Motor neuron (in vitro differentiated cells): ENCODE measurements around the gene LEAP2. TPM values are rescaled to one million over a fixed set of nuclear protein-coding genes. Genes with fewer than 3 reads are reported as not detected.
A peak's percentile ranks its signal among the peaks of the same experiment; 100 is the strongest.
"Not testable (repeated sequence)": the region's sequence is repeated elsewhere in the genome, so short reads cannot be mapped to it uniquely, and the experiment has no call there.

Source experiments
- ATAC-seq, 8 experiments: fragments of 200-7000 bp; cut with Tn5 transposase; replicated peaks in 6 of 8; 2 replicates each; pipeline ENCODE4 v1.8.0; 2021; ENCODE audit warnings: mild to moderate bottlenecking in 8 of 8, moderate library complexity in 8 of 8
- H3K27ac ChIP-seq, 2 donors: fragments of 250-450 bp; sonication (Bioruptor Pico); 2 replicates each; pipeline ENCODE4 v1.9.0; 2021; ENCODE audit warnings: antibody characterized with exemption in 2 of 2, mild to moderate bottlenecking in 2 of 2, moderate library complexity in 1 of 2
- H3K4me1 ChIP-seq, 2 donors: fragments of 250-450 bp; sonication (Bioruptor Pico); replicated peaks in 1 of 2; 2 replicates each; pipeline ENCODE4 v1.6.1; 2021; ENCODE audit warnings: antibody characterized with exemption in 2 of 2, mild to moderate bottlenecking in 2 of 2, moderate library complexity in 1 of 2
- H3K4me3 ChIP-seq, 5 donors: fragments of 250-450 bp; sonication (Bioruptor Pico); 2 replicates each; pipeline ENCODE4 v1.9.0; 2021; ENCODE audit warnings: antibody characterized with exemption in 5 of 5, mild to moderate bottlenecking in 5 of 5, moderate library complexity in 4 of 5
- WGBS, 10 experiments: fragments of 450-650 bp; shearing (Covaris generic); methylation state at CpG; one replicate each; pipeline ENCODE4 v1.0.0; 2022; 5-methylcytosine and 5-hydroxymethylcytosine counted together
- in situ Hi-C, 9 experiments: fragments of 400-800 bp; cut with MboI; loops; one replicate each; pipeline ENCODE4 v1.15.0; 2021; ENCODE audit warnings: low sequenced_read_pairs in 9 of 9, low pct_unique_long_range_greater_than_20kb in 2 of 9; ENCODE audit not compliant: unreplicated experiment in 9 of 9
- total RNA-seq, 8 experiments: library from RNA; unstranded; fragments of 300-600 nt; gene quantifications; 2 replicates each; pipeline versions ENCODE4 v1.2.3 to v1.2.4, GENCODE V29; 2022

Gene LEAP2
- total RNA-seq, 8 experiments from 2014 or later: 1.7 to 10.7 (median 3.6) TPM

DNA sequence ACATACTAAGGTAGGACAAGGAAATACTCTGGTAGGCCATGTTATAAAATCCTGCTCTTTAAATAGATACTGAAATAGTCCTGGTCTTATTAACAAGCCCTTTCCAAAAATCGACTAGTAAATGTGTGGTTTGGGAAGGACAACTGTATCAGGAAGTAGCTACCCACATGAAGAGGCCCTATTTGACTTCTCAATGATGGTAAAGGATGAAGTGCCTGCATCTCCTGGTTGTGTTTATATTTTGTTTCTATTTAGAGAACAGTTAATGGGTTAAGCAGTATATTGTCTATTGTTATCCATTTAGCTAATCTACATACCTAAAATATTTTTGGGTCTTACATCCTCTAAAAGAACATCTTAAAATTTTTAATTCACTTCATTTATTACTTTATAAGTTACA, 19.7 kb upstream of the LEAP2 start:
- Histone ChIP-seq H3K4me1 (peaks cover 0 to 7% of the 10 kb centered on the region in 2 donors), H3K27ac (no peak overlapping the region), H3K4me3 (no peak overlapping the region)
- no peak for ATAC-seq
- 0 to 60% (median 30%) methylated on average over 1 of the region's 1 CpG; no CpG with 5 or more reads in 3 of the 10 experiments for WGBS, 10 experiments
- in situ Hi-C loops: no loop called here

GRCh38 chr5:132854301-132854700, 19.2 kb upstream of the LEAP2 start:
- ATAC-seq: no peak
- Histone ChIP-seq H3K27ac (no peak overlapping the region), H3K4me3 (no peak overlapping the region), H3K4me1 (peaks cover 0 to 3% of the 10 kb centered on the region in 2 donors)
- in situ Hi-C loops: no loop called here
- WGBS, 10 experiments: 0 to 45% (median 32%) methylated on average over 1 to 3 of the region's 3 CpGs

GRCh38 chr5:132854992-132855391, 18.5 kb upstream of the LEAP2 start:
- ATAC-seq, H3K27ac ChIP-seq, H3K4me3 ChIP-seq, H3K4me1 ChIP-seq, in situ Hi-C loops: not testable (repeated sequence)
- 88 to 96% (median 93%) methylated on average over 2 to 5 of the region's 5 CpGs; no CpG with 5 or more reads in 4 of the 10 experiments for WGBS, 10 experiments

DNA sequence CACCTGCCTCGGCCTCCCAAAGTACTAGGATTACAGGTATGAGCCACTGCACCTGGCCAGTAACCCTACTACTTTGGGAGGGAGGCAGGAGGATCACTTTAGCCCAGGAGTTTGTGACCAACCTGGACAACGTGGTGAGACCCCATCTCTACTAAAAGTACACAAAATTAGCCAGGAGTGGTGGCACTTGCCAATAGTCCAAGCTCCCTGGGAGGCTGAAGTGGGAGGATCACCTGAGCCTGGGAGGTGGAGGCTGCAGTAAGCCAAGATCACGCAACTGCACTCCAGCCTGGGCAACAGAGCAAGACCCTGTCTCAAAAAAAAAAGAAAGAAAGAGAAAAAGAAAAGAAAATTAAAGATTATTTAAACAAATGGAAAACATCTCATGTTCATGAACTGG, 17.5 kb upstream of the LEAP2 start:
- ATAC-seq: no peak
- WGBS, 10 experiments: 33 to 100% (median 80%) methylated on average over 1 to 3 of the region's 3 CpGs
- in situ Hi-C loops: no loop called here

GRCh38 chr5:132859889-132860437, 13.5 kb upstream of the LEAP2 start:
- WGBS, 10 experiments: 42 to 100% (median 70%) methylated on average over 1 to 2 of the region's 2 CpGs
- in situ Hi-C loops: no loop called here
- Histone ChIP-seq H3K4me1 (no peaks in the 10 kb centered on the region), H3K4me3 (no peak overlapping the region), H3K27ac (no peak overlapping the region)
- peak in 2 of 8 experiments; percentile 57 to 71 for ATAC-seq

More for the DNA sequence above, 17.5 kb upstream of the LEAP2 start:
- Histone ChIP-seq H3K4me3 (no peak overlapping the region), H3K27ac (no peak overlapping the region), H3K4me1 (no peaks in the 10 kb centered on the region)

GRCh38 chr5:132860742-132861141, 12.7 kb upstream of the LEAP2 start:
- peaks cover 4 to 5% of the 10 kb centered on the region in 2 donors for H3K4me1 ChIP-seq
- H3K4me3 ChIP-seq: no peak overlapping the region
- no peak overlapping the region for H3K27ac ChIP-seq
- ATAC-seq: no peak
- 22 to 55% (median 48%) methylated on average over 3 to 5 of the region's 5 CpGs for WGBS, 10 experiments
- in situ Hi-C loops: no loop called here

DNA sequence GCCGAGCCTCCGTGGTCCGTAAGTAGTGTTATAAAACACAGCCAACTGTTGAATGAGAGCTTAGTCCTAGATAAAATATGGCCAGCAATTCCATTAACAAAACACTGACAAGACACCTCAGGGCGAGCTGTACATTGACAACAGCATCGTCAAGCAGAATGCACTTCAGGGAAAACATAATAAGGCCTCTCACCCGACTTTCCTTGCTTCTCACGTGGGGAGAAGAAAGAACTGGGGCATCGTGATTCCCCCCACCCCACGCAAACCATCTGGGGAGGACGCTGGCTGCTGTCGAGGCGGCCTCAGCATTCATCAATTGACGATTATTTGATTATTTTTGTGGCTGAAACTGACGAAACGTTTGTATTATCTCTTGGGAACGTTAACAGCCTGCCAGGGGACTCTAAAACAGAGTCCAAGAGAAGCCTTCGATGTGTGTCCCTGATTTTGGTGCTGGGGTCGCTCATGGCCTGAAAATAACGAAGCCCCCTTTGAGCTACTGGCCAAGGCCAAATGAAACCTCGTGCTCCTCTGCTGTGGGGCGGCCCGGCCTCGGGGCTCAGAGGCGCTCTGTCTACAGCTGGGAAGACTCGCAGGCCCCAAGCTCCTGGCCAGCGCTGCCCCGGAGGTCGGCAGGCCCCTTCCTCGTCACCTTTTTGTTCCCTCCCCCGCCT, 7.7 kb upstream of the LEAP2 start:
- in situ Hi-C loops: no loop called here
- peaks cover 7 to 11% of the 10 kb centered on the region in 2 donors for H3K4me1 ChIP-seq
- H3K27ac ChIP-seq: peak overlapping the region; percentile 96
- peak overlapping the region; percentile 85 to 91 (median 87) for H3K4me3 ChIP-seq
- peak in 2 of 8 experiments; percentile 30 to 38 for ATAC-seq
- 34 to 92% (median 69%) methylated on average over 3 to 24 of the region's 30 CpGs; no CpG with 5 or more reads in 1 of the 10 experiments for WGBS, 10 experiments

DNA sequence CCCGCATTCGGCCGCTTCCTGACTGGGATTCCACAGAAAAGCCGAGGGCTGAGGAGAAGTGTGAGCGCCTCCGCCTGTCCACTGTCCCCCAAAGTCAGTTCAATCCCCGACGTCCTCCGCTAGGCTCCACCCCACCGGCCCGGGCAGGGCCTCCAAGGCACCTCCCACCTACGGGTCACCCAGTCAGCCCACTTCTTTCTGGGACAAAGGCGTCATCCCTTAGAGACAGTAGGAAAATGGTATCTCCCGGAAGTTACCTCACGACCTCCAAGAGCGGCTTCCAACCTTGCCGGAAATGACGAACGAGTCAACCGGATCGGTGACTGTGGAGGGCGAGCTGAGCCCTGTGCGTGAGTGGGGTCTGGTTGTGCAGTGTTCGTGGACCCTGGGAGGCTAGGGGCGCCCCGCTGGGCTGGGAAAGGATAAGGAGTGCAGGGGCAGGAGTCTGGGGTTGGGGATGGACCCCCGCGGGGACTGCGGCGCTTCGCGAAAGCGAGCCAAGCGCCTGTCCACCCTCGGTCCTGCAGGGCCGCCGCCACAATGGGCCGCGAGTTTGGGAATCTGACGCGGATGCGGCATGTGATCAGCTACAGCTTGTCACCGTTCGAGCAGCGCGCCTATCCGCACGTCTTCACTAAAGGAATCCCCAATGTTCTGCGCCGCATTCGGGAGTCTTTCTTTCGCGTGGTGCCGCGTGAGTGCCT, 7.0 kb upstream of the LEAP2 start, which contains the start of the genes GDF9 and UQCRQ:
GDF9 (minus strand) TSS at position 128 of the 704 bp plus-strand sequence. CDS start 1,936 bp downstream, outside the sequence.
UQCRQ (plus strand) TSS at position 301 of the 704 bp plus-strand sequence; CDS start at position 541, 240 bp downstream.
- Histone ChIP-seq H3K27ac (peak within 1 kb of the TSS; percentile 96), H3K4me3 (peak within 1 kb of the TSS; percentile 85 to 91 (median 87)), H3K4me1 (peaks cover 7 to 11% of the 10 kb centered on the region in 2 donors)
- in situ Hi-C loops: no loop called here
- ATAC-seq: peak; percentile 91 to 97 (median 96)
- 0 to 1% (median 0%) methylated on average over 1 to 15 of the region's 55 CpGs; no CpG with 5 or more reads in 6 of the 10 experiments for WGBS, 10 experiments

- peak overlapping the region; percentile 85 to 91 (median 87) for H3K4me3 ChIP-seq
- H3K4me1 ChIP-seq: peaks cover 7 to 11% of the 10 kb centered on the region in 2 donors
- ATAC-seq: peak in 1 of 8 experiments; percentile 47
- H3K27ac ChIP-seq: peak overlapping the region; percentile 96
- WGBS, 10 experiments: 0 to 6% (median 0%) methylated on average over 1 to 5 of the region's 13 CpGs; no CpG with 5 or more reads in 4 of the 10 experiments
- in situ Hi-C loops: no loop called here
Measured at GRCh38 chr5:132867046-132867451, 6.4 kb upstream of the LEAP2 start.

- no peak for ATAC-seq
- WGBS, 10 experiments: 80 to 100% (median 92%) methylated on average over 1 to 4 of the region's 4 CpGs; no CpG with 5 or more reads in 2 of the 10 experiments
- in situ Hi-C loops: no loop called here
- Histone ChIP-seq H3K4me1 (peaks cover 7 to 11% of the 10 kb centered on the region in 2 donors), H3K27ac (no peak overlapping the region), H3K4me3 (no peak overlapping the region)
Measured at GRCh38 chr5:132868754-132869153, 4.7 kb upstream of the LEAP2 start.

GRCh38 chr5:132870801-132871200, 2.7 kb upstream of the LEAP2 start:
- 43 to 100% (median 100%) methylated on average over 1 to 2 of the region's 2 CpGs; no CpG with 5 or more reads in 3 of the 10 experiments for WGBS, 10 experiments
- Histone ChIP-seq H3K27ac (no peak overlapping the region), H3K4me1 (peaks cover 1 to 6% of the 10 kb centered on the region in 2 donors), H3K4me3 (no peak overlapping the region)
- in situ Hi-C loops: no loop called here
- no peak for ATAC-seq

DNA sequence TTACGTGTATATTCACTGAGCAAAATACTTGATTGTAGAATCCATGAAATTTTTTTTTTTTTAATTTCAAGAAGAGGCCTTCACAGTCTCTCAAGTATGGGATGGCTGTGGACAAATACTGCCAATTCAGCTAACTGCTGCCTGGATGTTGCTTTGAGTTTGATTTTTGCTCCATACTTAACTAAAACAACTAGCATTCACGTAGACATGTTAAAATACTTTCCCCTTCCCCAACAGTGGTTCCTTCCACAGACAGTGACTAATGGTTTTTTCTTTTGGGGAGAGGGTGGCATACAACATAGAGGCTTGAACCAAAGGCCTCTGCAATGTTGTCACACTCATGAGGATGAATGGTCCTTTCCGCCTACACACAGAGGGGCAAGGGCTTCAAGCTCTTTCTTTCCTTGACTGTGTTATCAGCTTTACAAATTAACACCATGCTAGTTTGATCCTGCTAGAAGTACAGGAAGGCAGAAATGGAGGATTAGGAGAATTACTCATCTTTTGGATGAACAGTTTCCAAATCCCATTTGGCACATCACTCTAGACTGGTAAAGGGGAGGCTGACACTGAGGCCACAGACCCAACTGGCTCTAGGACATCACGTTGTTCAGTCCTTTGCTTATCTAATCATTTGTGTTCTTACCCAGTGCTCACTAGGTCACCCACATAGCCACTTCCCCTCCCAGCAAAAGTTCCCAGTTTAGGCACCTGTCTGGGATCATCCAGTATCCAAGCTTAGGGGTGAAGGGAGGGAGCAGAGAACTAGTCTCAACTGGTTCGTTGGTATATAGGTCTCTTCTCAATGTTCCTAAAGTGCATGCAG, 1.8 kb upstream of the LEAP2 start:
- in situ Hi-C loops: no loop called here
- 70 to 100% (median 93%) methylated on average over 1 to 4 of the region's 5 CpGs; no CpG with 5 or more reads in 2 of the 10 experiments for WGBS, 10 experiments
- H3K4me1 ChIP-seq: peaks cover 0 to 5% of the 10 kb centered on the region in 2 donors
- ATAC-seq: peak in 2 of 8 experiments; percentile 4 to 15
- H3K27ac ChIP-seq: no peak overlapping the region
- no peak overlapping the region for H3K4me3 ChIP-seq
